ENCODE data around the gene SSTR3.
A peak's percentile ranks its signal among the peaks of the same experiment; 100 is the strongest.

SSTR3 gene

DNA sequence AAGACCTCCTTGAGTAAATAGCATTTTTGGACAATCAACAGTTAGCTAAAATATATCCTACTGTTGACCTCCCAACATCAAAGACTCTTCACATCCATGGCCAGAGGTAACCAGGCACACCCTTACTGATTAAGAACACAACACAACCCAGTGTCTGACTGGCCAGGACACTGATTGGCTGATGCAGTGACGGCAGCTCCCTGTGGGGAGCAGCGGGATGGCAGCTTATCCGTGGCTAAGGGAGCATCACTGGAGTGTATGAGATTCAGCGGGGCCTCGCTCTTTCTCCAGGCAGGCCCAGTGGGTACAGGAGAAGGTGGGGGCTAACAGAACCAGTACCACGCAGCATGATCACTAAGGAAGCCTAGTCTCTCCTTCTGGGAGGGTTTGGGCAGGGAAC lies 52.2 kb downstream of the SSTR3 start:
- no peak for DNase-seq
- H3K27me3 Mint-ChIP-seq (ENCODE audit: low read depth, poor library complexity) = peaks cover 32% of the 10 kb centered on the region
- H3K4me3 Mint-ChIP-seq = no peak overlapping the region
- peaks cover 7% of the 10 kb centered on the region for H3K9me3 Mint-ChIP-seq
- TF ChIP-seq CTCF (IDR thresholded peaks at IDR 0.05) = no peak
- H3K4me1 Mint-ChIP-seq = peaks cover 11% of the 10 kb centered on the region
- H3K36me3 Mint-ChIP-seq (ENCODE audit: low read depth) = no peaks in the 10 kb centered on the region
- no peak overlapping the region for H3K27ac Mint-ChIP-seq

DNA sequence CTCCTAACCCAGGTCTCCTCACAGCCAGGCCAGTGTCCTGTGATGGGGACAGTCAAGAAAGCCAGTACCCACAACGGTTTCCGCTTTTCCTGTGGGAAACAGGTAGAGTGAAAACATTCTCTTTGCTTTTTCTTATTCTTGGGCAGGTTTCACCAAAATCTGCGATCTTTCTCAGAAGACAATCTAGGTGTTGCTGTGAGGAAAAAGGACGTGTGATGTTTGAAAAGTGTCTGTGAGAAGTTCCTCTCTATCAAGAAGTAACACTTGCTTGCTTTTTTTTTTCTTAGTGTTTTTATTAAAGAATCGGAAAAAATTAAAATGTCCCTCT lies 53.4 kb downstream of the SSTR3 start:
- DNase-seq = no peak
- Mint-ChIP-seq H3K9me3 (peaks cover 7% of the 10 kb centered on the region), H3K27ac (no peak overlapping the region), H3K36me3 (ENCODE audit: low read depth) (no peaks in the 10 kb centered on the region), H3K4me3 (no peak overlapping the region), H3K4me1 (peaks cover 4% of the 10 kb centered on the region), H3K27me3 (ENCODE audit: low read depth, poor library complexity) (peaks cover 36% of the 10 kb centered on the region)
- no peak for TF ChIP-seq CTCF (IDR thresholded peaks at IDR 0.05)

DNA sequence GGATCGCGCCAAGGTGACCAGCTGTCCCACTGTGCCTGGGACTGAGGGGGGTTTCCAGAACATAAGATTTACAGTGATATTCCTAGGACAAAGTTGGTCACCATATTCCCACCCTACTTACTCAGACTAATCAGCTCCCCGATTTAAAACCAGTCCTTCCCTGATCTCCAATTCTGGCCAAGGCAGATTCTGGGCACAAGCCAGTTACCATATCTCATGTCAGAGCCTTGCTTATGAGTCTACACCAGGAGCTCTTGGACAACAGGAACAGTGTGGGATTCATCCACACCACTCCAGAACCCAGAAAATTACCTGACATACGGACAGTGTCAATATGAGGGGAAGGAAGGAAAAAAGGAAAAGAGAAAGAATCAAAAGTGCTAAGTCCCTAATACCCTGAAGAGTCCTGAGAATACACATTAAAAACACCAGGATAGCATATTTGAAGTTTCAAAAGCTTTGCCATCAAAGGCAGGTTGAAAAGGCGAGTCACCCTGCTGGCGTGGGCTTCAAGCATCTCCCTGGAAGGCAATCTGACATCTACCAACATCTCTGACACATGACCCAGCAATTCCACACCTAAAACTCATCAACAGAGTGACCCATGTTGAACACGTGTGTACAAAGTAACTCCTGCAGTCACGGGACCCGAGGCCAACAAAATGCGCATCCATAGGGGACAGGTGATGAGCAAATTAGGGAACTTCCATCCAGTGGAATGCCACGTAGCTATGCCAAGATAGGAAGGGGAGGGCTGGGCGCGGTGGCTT lies 54.6 kb downstream of the SSTR3 start:
- TF ChIP-seq CTCF (IDR thresholded peaks at IDR 0.05) = no peak
- H3K36me3 Mint-ChIP-seq (ENCODE audit: low read depth) = no peaks in the 10 kb centered on the region
- H3K9me3 Mint-ChIP-seq = peaks cover 7% of the 10 kb centered on the region
- H3K4me3 Mint-ChIP-seq = no peak overlapping the region
- H3K27ac Mint-ChIP-seq = peak overlapping the region; percentile 69
- peaks cover 8% of the 10 kb centered on the region for H3K4me1 Mint-ChIP-seq
- peaks cover 37% of the 10 kb centered on the region for H3K27me3 Mint-ChIP-seq (ENCODE audit: low read depth, poor library complexity)
- DNase-seq = no peak

DNA sequence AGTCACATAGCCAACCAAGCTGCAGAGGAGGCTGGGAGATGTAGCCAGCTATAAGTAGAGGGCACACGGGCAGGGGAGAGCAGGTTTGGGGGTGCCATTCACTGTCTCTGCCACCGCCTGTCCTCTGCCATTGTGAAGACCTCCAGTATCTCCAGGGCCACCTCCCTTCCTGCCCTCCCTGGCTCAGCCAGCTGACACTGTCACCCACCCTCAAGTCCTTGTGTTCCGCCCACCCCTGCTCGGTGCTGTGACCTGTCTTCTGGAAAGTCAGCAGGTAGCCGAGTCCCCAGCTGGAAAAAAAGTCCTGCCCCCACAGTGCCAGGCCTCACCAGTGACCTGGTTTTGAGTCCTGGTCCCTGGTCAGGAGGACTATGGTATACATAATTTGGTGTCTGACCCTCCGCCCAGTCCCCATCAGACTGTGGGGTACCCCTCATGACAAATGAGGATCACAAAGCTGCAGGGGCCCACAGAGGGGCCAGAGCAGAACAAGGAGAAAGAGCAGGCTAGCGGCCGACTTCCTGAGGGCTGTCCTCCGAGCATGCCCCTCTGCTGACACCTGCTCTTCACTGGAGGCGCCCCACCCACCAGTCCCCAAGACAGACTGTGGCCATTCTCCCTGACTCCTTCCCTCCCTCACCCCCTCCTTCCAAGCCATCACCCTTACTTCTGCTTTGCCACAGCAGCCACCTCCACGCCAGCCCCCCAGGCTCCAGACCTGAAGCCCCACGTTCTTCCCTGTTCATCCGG lies 55.4 kb downstream of the SSTR3 start:
- TF ChIP-seq CTCF (IDR thresholded peaks at IDR 0.05) = no peak
- Mint-ChIP-seq H3K9me3 (peaks cover 14% of the 10 kb centered on the region), H3K27me3 (ENCODE audit: low read depth, poor library complexity) (peaks cover 37% of the 10 kb centered on the region), H3K27ac (no peak overlapping the region), H3K36me3 (ENCODE audit: low read depth) (no peaks in the 10 kb centered on the region), H3K4me3 (no peak overlapping the region), H3K4me1 (peaks cover 8% of the 10 kb centered on the region)
- DNase-seq = no peak

- no peak overlapping the region for H3K27ac Mint-ChIP-seq
These were observed 56.3 kb downstream of the SSTR3 start for GRCh38 chr22:37155971-37156370.

More at GRCh38 chr22:37155971-37156370, 56.3 kb downstream of the SSTR3 start:
- H3K4me3 Mint-ChIP-seq = no peak overlapping the region
- H3K4me1 Mint-ChIP-seq = peaks cover 8% of the 10 kb centered on the region
- H3K9me3 Mint-ChIP-seq = peaks cover 23% of the 10 kb centered on the region
- no peak for TF ChIP-seq CTCF (IDR thresholded peaks at IDR 0.05)
- DNase-seq = no peak
- H3K27me3 Mint-ChIP-seq (ENCODE audit: low read depth, poor library complexity) = peaks cover 37% of the 10 kb centered on the region
- peaks cover 5% of the 10 kb centered on the region for H3K36me3 Mint-ChIP-seq (ENCODE audit: low read depth)
